Mononuclear cell (primary cell): Measurements from ENCODE around the gene LRP3. TPM values are rescaled to one million over a fixed set of nuclear protein-coding genes. Genes with fewer than 3 reads are reported as not detected.

Experiments used
- H3K27me3 ChIP-seq: 2 replicates; pipeline ENCODE4 v1.6.0; 2011; ENCODE audit warnings: low read length, control low read depth; ENCODE audit not compliant: insufficient read depth
- H3K4me1 ChIP-seq: 2 replicates; pipeline ENCODE4 v1.5.1; 2011; ENCODE audit warnings: mild to moderate bottlenecking, low read length, control low read depth; ENCODE audit not compliant: insufficient read depth
- H3K4me3 ChIP-seq: 2 replicates; pipeline ENCODE4 v1.5.1; 2011; ENCODE audit warnings: mild to moderate bottlenecking, low read length, moderate library complexity
- H3K9me3 ChIP-seq: 2 replicates; pipeline ENCODE4 v1.5.1; 2011; ENCODE audit warnings: low read depth, mild to moderate bottlenecking, control low read depth, low read length
- total RNA-seq: library from RNA; depleted of rRNA; stranded (reverse); fragments of >200 nt; gene quantifications from one replicate; pipeline ENCODE4 v1.2.3, GENCODE V29; 2012

LRP3 gene
- total RNA-seq, 1 donor: 3.8 TPM

DNA sequence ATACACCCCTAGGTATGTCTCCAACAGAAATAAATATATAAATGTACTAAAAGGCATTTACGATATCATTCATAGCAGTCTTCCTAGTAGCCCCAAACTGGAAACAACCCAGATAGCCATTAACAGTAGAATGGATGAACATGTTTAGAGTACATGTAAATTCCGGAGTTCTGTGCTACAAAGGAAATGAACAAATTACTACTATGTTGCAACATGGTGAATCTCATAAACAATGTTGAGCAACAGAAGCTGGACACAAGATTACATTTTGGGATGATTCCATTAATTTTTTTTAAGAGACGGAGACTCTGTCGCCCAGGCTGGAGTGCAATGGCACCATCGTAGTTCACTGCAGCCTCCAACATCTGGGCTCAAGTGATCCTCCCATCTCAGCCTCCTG lies 37.4 kb downstream of the LRP3 start:
- H3K9me3 ChIP-seq: peaks cover 12% of the 10 kb centered on the region
- peaks cover 29% of the 10 kb centered on the region for H3K27me3 ChIP-seq
- peaks cover 31% of the 10 kb centered on the region for H3K4me1 ChIP-seq
- H3K4me3 ChIP-seq: no peak overlapping the region

DNA sequence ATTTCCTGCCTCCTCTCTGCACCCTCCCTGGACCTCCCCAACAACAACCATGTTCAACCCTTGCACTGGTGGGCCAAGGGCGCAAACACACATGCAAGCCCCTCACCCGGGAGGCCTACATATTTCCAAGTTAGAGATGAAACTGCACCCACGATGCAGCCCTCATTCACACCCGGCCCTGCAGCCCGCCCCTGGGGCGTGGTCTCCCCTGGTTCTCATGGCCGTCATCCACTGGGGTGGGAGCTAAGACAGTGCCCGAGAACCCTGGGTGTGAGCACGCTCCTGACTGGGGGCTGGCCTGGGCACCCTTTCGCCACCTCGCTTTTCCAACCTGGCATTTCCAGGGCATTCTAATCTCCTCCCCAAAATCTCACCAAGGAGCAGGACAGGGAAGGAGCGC lies 38.5 kb downstream of the LRP3 start:
- Histone ChIP-seq H3K27me3 (peaks cover 20% of the 10 kb centered on the region), H3K9me3 (peaks cover 11% of the 10 kb centered on the region), H3K4me1 (peaks cover 30% of the 10 kb centered on the region), H3K4me3 (no peak overlapping the region)

DNA sequence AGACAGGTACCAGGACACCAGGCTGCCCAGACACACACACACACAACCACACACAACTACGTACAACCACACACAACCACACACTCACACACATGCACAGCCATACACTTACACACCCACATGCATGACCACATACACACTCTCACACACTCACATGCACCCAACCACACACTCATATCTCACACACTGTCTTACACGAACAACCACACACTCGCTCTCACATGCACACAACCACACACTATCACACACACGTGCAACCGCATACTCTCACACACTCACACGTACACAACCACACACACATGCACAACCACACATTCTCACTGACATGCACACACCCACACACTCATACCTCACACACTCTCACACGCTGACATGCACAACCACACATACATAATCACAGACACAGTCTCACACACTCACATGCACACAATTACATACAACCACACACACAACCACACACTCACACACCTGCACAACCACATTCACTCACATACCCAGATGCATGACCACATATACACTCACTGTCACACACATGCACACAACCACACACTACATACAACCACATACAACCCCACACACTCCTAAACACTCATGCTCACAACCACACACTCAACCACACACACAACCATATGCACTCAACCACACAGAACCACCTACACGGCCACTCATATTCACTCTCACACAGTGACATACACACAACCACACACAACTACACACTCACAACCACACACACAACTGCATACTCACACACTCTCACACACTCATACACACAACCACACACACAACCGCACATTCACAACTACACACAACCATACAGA lies 39.1 kb downstream of the LRP3 start:
- H3K4me3 ChIP-seq: no peak overlapping the region
- peaks cover 4% of the 10 kb centered on the region for H3K9me3 ChIP-seq
- H3K27me3 ChIP-seq: peaks cover 14% of the 10 kb centered on the region
- peaks cover 30% of the 10 kb centered on the region for H3K4me1 ChIP-seq

DNA sequence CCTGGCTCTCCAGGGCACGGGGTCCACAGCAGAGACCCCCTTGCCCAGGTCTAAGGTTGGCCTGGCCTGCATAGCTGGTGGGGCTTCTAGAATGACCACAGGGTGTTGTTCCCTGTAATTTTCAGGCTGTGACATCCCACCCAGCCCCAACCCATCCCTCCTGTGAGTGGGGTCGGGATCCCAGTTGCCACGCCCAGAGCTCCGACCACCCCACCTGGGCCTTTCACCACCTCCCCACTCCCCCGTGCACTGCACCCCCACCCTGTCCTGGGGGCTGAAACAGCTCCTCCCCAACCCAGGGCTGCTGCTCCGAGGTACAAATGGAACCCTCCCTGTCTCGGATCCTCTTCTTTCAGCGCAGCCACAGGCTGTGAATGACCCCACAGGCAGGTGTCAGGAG lies 40.0 kb downstream of the LRP3 start:
- Histone ChIP-seq H3K4me1 (peaks cover 30% of the 10 kb centered on the region), H3K4me3 (no peak overlapping the region), H3K27me3 (peaks cover 7% of the 10 kb centered on the region), H3K9me3 (no peaks in the 10 kb centered on the region)

DNA sequence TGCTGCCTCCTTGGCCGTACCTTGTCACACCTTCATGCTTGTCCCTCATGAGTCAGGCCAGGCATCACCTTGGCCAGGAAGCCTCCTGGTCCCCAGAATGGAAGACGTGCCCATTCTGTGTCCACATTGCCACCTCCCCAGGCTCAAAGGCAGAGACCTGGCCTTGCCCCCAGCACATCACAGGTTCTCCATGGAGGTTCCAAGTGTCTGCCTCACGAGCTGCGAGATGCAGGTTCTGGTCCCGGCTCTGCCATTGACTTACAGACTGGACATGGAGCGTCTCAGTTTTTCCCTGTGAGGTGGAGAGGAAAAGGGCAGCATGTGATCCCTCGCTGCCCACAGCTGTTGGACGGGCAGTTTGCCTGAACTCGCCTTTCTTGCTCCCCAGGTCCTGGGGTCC lies 40.6 kb downstream of the LRP3 start:
- Histone ChIP-seq H3K9me3 (no peaks in the 10 kb centered on the region), H3K4me1 (peaks cover 30% of the 10 kb centered on the region), H3K27me3 (peaks cover 2% of the 10 kb centered on the region), H3K4me3 (no peak overlapping the region)

DNA sequence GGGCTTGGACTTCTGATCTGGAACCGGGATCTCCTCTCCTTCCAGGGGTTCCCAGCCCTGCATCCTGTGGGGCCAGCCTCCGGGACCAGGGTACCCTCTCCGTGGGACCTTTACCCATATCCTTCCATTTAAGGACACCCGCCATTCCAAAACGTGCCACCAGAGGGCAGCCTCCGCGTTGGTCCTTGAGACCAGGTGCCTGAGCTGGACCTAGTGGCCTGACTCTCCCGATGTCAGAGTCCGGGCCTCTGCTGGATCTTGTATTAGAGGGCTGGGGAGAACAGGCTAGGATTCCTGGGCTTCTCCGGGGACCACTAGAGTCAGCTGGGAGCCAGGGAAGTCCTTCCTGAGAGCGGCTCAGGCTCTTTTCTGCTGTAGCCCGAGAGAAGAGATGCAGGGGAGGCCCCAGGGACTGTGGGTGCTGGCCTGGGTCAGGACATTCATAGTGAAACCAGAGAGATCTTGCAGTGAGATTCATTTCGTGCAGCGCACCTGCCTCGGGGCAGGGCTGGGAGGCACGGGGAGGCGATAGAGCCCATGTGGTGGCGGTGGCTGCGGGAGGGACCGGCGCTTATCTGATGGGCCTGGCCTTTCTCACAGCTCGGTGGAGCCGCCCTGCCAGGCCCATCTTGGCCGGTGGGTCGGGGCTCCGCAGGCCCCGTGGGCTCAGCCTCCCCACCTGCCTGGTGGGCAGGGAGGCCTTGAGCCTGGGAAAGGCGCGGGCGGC lies 41.3 kb downstream of the LRP3 start:
- Histone ChIP-seq H3K4me1 (peaks cover 30% of the 10 kb centered on the region), H3K27me3 (no peaks in the 10 kb centered on the region), H3K9me3 (no peaks in the 10 kb centered on the region), H3K4me3 (no peak overlapping the region)

DNA sequence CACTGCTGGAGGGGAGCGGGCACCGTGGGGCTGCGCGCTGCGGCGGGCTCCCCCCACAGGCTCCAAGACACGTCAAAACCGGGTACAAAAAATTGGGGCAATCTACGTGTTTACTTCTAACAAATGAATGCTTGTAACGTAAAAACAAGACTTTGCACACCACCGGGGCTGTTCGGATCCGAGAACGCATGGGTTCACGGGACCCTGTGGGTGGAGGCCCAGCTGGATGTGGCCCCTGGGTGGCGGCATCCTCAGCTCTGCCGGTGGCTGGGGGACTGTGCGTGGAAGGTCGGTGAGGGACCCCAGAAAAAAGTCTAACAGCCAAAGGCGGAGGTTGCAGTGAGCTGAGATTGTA lies 41.8 kb downstream of the LRP3 start:
- Histone ChIP-seq H3K27me3 (no peaks in the 10 kb centered on the region), H3K9me3 (no peaks in the 10 kb centered on the region), H3K4me3 (no peak overlapping the region), H3K4me1 (peaks cover 26% of the 10 kb centered on the region)

DNA sequence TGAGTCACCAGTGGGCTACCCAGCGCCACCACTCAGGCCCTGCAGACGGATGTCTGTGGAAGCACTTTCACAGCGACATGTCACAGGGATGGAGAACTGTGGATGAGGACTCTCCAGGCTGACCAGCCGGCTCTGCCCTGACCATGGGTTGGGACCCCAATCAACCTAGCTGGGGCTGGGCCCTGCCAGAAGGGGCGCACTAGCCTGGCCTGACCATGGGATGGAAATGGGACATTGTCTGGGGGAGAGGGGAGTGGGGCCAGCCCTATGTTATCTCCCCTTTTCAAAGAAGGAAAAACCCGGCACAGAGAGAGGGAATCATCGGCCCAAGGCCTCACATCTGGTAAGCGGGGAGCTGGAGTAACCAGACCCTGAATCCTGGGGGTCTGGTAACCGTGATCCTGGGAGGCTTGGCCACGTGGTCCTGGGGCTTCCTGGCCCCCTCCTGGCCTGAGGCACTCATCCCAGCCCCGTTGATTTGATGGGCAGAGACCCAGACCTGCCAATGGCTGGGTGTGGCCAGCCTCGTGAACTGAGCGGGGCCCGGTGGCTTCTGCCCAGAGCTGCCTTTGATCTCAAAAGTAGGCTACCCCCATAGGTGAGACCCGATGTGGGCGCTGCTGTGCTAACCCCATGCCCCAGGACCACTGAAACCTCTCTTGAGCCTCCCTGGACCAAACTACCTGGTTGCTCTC lies 42.7 kb downstream of the LRP3 start:
- H3K9me3 ChIP-seq: no peaks in the 10 kb centered on the region
- peaks cover 19% of the 10 kb centered on the region for H3K4me1 ChIP-seq
- H3K27me3 ChIP-seq: no peaks in the 10 kb centered on the region
- no peak overlapping the region for H3K4me3 ChIP-seq

DNA sequence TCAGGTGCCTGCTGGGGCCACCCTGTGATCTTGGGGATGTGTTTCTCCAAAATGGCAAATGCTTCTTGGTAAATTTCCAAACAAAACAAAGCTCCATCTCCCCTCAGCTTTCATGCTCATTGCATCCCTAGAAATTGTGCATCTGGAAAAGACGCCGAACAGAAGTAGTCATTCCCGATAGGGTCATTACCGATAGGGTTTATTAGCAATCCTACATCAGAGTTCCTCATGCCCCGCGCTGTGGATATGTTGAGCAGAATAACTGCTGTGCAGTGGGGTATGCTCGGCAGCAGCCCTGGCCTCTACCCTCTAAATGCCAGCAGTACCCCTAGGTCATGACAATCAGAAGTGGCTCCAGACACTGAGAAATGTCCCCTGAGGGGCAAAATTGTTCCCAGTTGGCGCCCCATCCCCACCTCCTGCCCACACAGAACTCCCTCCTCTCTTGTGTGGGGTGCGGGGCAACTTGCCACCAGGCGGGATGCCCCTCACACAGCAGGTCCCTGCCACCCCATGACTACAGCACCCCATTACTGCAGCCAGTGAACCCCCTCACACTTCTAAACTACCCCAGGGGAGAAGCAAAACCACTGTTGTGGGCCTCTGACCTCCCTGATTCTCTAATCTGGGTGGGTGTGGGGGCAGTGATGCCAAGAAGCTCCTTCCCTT lies 44.5 kb downstream of the LRP3 start:
- no peaks in the 10 kb centered on the region for H3K27me3 ChIP-seq
- H3K9me3 ChIP-seq: no peaks in the 10 kb centered on the region
- no peak overlapping the region for H3K4me3 ChIP-seq
- H3K4me1 ChIP-seq: peaks cover 12% of the 10 kb centered on the region

DNA sequence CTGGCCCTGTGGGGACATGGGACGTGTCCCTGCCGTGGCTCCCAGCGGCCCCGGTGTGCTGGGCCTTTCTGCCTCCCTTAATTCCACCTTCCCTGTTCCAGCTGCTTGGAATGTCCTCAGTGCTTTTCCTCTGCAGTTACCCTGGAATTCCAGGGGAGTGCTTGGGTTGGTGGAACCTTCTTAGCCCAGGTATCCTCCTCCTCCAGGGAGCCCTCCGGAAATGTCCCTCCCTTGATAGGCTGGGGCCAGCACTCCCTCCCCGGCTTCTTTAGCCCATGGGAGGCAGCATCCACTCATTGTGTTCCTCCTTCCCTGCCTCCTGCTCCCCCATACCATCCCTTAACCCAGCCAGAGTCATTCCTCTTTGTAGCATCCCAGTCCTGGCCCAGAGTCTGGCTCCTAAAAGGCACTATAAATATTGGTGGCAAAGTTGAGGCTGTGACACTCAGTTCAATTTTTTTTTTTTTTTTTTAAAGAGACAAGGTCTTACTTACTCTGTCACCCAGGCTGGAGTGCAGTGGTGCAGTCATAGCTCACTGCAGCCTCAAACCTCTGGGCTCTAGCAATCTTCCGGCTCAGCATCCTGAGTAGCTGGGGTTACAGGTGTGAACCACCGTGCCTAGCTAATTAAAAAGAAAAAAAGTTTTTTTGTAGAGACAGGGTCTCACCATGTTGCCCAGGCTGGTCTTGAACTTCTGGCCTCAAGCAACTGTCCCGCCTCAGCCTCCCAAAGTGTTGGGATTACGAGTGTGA lies 45.3 kb downstream of the LRP3 start:
- H3K4me3 ChIP-seq: no peak overlapping the region
- peaks cover 12% of the 10 kb centered on the region for H3K4me1 ChIP-seq
- no peaks in the 10 kb centered on the region for H3K9me3 ChIP-seq
- H3K27me3 ChIP-seq: no peaks in the 10 kb centered on the region

DNA sequence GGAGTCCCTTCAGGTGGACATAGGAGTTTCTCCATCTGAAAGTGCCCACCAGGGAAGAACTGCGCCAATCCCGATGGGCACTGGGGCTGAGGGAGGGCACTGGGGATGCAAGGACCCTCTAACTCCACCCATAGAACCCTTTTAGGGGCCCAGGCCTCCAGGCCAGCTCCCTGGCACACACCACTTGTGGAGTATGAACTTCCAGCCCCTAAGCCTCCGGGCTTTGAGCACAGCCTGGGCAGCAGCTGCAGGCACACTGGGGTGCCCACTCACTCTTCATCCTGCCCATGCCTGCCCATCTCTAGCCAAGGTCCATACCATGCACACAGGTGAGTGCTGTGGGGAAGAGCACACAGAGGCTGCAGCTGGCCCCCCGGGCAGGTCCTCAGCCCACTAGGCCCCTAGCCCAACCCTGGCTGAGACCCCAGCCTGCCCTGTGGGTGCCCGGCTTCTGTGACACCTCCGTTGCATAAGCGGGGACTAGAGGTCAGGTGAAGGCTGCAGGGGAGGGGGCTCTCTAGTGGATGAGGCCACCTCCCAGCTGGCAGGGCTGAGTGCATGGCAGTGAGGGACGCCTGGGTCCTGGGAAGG lies 46.1 kb downstream of the LRP3 start:
- no peaks in the 10 kb centered on the region for H3K27me3 ChIP-seq
- no peaks in the 10 kb centered on the region for H3K9me3 ChIP-seq
- no peak overlapping the region for H3K4me3 ChIP-seq
- H3K4me1 ChIP-seq: peaks cover 8% of the 10 kb centered on the region

DNA sequence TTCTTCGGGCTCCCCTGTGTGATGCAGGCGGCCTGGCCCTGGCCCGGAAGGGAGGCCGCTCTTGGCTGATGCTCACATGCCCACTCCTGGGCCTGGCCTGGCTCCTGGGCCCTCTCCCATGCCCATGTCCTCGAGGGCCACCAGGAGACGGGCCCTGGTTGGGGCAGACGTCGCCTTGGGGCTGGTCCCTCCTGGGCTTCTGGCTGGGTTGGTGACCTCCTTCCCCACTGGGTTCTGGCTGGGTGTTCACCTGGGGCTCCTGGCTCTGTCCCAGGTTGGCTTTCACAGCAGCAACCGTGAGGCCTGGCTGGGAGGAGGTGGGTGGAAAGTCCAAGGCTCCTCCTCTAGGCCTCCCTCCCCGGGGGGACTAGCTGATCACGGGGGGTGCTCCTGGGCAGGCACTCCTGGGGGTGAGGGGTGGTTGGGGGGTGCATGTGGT lies 47.0 kb downstream of the LRP3 start:
- H3K4me1 ChIP-seq: peaks cover 4% of the 10 kb centered on the region
- H3K4me3 ChIP-seq: no peak overlapping the region
- no peaks in the 10 kb centered on the region for H3K27me3 ChIP-seq
- H3K9me3 ChIP-seq: no peaks in the 10 kb centered on the region

DNA sequence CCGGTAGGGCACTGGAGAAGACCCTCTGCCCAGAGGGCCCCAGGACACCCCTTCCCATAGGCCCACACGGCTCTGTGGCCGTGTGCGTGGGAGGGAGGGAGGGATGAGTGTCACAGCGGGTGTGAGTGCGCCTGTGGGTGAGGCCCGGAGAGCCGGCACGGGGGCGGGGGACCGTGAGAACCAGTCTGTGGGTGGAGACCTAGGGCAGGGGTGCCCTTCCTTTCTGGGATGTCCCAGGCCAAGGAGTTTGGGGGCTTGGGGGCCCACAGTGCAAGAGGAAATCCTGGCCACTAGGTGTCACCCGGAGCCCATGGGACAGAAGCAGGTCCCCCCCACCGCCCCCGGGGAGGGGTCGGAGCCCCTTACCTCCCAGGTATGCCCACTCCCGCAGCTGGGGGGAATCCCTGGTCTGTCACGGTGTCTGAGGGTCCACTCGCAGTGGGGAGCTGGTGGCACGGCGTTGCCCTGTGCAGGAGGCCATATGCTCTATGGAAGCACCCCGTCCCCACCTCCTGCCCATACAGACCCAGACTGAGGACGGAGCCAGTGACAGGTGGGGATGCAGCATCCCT lies 47.5 kb downstream of the LRP3 start:
- H3K9me3 ChIP-seq: no peaks in the 10 kb centered on the region
- H3K4me1 ChIP-seq: peaks cover 4% of the 10 kb centered on the region
- no peaks in the 10 kb centered on the region for H3K27me3 ChIP-seq
- no peak overlapping the region for H3K4me3 ChIP-seq

DNA sequence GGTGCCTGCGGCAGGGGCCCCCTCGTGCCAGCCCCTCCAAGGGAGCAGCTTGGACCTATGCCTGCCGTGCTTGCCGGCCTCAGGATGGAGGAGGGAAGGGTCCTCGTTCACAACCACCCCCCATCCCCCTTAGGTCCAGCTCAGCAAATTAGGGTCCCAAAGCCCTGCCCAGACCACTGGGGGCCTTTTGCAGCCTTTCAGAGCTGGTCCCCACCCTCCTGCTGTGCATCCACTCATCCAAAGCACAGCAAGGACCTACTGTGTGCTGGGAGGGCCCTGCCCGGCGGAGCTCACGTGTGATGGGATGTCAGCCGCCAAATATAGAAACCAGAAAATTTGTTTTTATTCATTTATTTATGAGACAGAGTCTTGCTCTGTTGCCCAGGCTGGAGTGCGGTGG lies 48.0 kb downstream of the LRP3 start:
- Histone ChIP-seq H3K9me3 (no peaks in the 10 kb centered on the region), H3K4me3 (no peak overlapping the region), H3K4me1 (peaks cover 4% of the 10 kb centered on the region), H3K27me3 (no peaks in the 10 kb centered on the region)
